SJSA1 (cell line): ENCODE data around the gene ECEL1. TPM values are rescaled to one million over a fixed set of nuclear protein-coding genes. Genes with fewer than 3 reads are reported as not detected.

Source experiments
- DNase-seq, 2 experiments: peaks; one replicate each; pipeline ENCODE4 v3.0.0-alpha.2; 2015 to 2020; ENCODE audit warnings: low spot score in 2 of 2, low read depth in 1 of 2
- H3K27ac ChIP-seq: fragments of 250-450 bp; sonication (Bioruptor Pico); 2 replicates; pipeline ENCODE4 v1.5.1; 2020; ENCODE audit warnings: mild to moderate bottlenecking, moderate library complexity
- H3K27me3 ChIP-seq: fragments of 250-450 bp; sonication (Bioruptor Pico); replicated peaks from 2 replicates; pipeline ENCODE4 v1.5.1; 2020; ENCODE audit warnings: mild to moderate bottlenecking, moderate library complexity
- H3K36me3 ChIP-seq: fragments of 250-450 bp; sonication (Bioruptor Pico); 2 replicates; pipeline ENCODE4 v1.5.1; 2020; ENCODE audit warnings: mild to moderate bottlenecking
- H3K4me1 ChIP-seq: fragments of 250-450 bp; sonication (Bioruptor Pico); replicated peaks from 2 replicates; pipeline ENCODE4 v1.6.1; 2021; ENCODE audit warnings: mild to moderate bottlenecking
- H3K4me3 ChIP-seq: fragments of 250-450 bp; sonication (Bioruptor Pico); 2 replicates; pipeline ENCODE4 v1.5.1; 2020; ENCODE audit warnings: mild to moderate bottlenecking
- H3K9me3 ChIP-seq: fragments of 250-450 bp; sonication (Bioruptor Pico); replicated peaks from 2 replicates; pipeline ENCODE4 v1.5.1; 2020; ENCODE audit warnings: mild to moderate bottlenecking
- total RNA-seq: library from RNA; depleted of rRNA; stranded (reverse); fragments of >200 nt; shearing (Covaris generic); gene quantifications from 2 replicates; pipeline ENCODE4 v1.2.3, GENCODE V29; 2014

The ECEL1 gene
- total RNA-seq, 1 experiment from 2014 or later: not detected

- no peaks in the 10 kb centered on the region; the same call in 1 of the 2 replicates for H3K4me1 ChIP-seq
- H3K4me3 ChIP-seq: no peak overlapping the region
- H3K27me3 ChIP-seq: peaks cover 42% of the 10 kb centered on the region
These were observed 13.7 kb upstream of the ECEL1 start for GRCh38 chr2:232501331-232501771.

DNA sequence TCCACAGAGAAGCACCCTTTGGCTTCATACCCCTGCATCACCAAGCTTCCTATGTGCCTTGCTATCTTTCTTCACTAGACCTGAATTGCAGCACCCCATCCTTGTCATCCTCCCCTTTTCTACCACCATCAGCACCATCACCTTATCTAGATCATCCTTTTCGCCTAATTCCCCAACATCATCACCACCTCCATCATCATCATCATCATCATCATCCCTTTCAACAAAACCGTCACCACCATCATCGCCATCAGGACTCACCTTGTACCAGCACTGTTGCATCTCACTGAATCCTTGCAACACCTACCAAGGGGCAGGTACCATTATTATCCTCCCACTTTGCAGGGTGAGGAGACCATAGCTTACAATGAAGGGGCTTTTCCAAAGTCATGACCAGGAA, 10.8 kb upstream of the ECEL1 start:
- H3K27ac ChIP-seq: no peak overlapping the region
- no peak overlapping the region for H3K4me3 ChIP-seq
- no peaks in the 10 kb centered on the region for H3K9me3 ChIP-seq
- H3K27me3 ChIP-seq: peaks cover 23% of the 10 kb centered on the region
- no peaks in the 10 kb centered on the region for H3K36me3 ChIP-seq
- no peak for DNase-seq
- H3K4me1 ChIP-seq: no peaks in the 10 kb centered on the region; the same call in 1 of the 2 replicates

More at GRCh38 chr2:232501331-232501771, 13.7 kb upstream of the ECEL1 start:
- Histone ChIP-seq H3K9me3 (no peaks in the 10 kb centered on the region), H3K27ac (no peak overlapping the region), H3K36me3 (no peaks in the 10 kb centered on the region)
- DNase-seq: no peak

- no peaks in the 10 kb centered on the region for H3K36me3 ChIP-seq
- no peaks in the 10 kb centered on the region for H3K4me1 ChIP-seq
- H3K27ac ChIP-seq: no peak overlapping the region
- no peaks in the 10 kb centered on the region for H3K9me3 ChIP-seq
- peaks cover 21% of the 10 kb centered on the region for H3K27me3 ChIP-seq
- no peak overlapping the region for H3K4me3 ChIP-seq
- DNase-seq: no peak
These were observed 9.7 kb upstream of the ECEL1 start for GRCh38 chr2:232497348-232497747.

DNA sequence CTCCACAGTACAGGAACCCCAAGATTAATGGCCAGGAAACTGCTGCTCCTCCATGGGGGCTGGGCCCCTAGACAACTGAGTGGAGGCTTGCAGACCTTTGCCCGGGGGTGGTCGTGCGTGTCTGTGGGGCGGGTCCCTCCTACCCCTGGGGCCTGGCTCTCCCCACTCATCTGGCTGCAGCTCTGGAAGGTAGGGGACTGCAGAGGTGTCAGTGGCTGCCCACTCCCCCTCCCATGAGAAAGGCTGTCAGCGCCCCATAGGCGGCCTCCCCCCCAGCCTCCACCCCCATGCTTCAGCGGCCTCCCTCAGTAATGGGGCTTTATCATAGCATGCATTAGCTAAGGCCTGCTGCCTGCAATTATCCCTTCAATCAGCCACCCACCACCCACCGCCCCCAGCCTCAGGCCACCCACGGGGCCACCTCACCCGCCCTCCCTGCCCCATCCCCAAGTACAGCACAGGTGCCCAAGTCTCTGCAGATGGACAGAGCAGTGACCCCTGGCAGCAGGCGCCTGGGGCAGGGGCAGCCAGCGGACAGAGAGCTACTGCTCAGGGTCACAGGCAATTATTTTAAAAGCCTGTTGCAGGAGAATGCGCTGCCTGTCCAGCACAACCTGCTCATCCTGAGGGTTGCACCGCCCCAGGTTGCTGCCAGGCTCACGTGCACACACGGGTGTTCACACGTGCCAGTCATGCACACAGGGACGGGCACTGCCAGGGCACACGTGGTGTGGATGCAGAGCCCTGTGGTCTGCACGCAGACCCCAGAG, 9.1 kb upstream of the ECEL1 start:
- no peak for DNase-seq
- H3K27me3 ChIP-seq: peaks cover 22% of the 10 kb centered on the region
- H3K27ac ChIP-seq: no peak overlapping the region
- no peaks in the 10 kb centered on the region for H3K9me3 ChIP-seq
- no peak overlapping the region for H3K4me3 ChIP-seq
- H3K36me3 ChIP-seq: no peaks in the 10 kb centered on the region
- no peaks in the 10 kb centered on the region for H3K4me1 ChIP-seq

- H3K36me3 ChIP-seq: no peaks in the 10 kb centered on the region
- H3K4me3 ChIP-seq: no peak overlapping the region
- no peak overlapping the region for H3K27ac ChIP-seq
- H3K4me1 ChIP-seq: no peaks in the 10 kb centered on the region
- H3K9me3 ChIP-seq: no peaks in the 10 kb centered on the region
- peaks cover 18% of the 10 kb centered on the region for H3K27me3 ChIP-seq
- no peak for DNase-seq
These were observed 7.7 kb upstream of the ECEL1 start for GRCh38 chr2:232495292-232495691.

- H3K27me3 ChIP-seq: peaks cover 18% of the 10 kb centered on the region
- no peaks in the 10 kb centered on the region for H3K36me3 ChIP-seq
- H3K4me3 ChIP-seq: no peak overlapping the region
- no peak overlapping the region for H3K27ac ChIP-seq
- DNase-seq: no peak
- H3K4me1 ChIP-seq: no peaks in the 10 kb centered on the region
- H3K9me3 ChIP-seq: no peaks in the 10 kb centered on the region
These were observed 6.9 kb upstream of the ECEL1 start for GRCh38 chr2:232494542-232494941.

GRCh38 chr2:232493701-232494474, 6.3 kb upstream of the ECEL1 start:
- Histone ChIP-seq H3K27ac (no peak overlapping the region), H3K4me3 (no peak overlapping the region), H3K9me3 (no peaks in the 10 kb centered on the region), H3K4me1 (no peaks in the 10 kb centered on the region), H3K36me3 (no peaks in the 10 kb centered on the region), H3K27me3 (peaks cover 20% of the 10 kb centered on the region)
- no peak for DNase-seq

DNA sequence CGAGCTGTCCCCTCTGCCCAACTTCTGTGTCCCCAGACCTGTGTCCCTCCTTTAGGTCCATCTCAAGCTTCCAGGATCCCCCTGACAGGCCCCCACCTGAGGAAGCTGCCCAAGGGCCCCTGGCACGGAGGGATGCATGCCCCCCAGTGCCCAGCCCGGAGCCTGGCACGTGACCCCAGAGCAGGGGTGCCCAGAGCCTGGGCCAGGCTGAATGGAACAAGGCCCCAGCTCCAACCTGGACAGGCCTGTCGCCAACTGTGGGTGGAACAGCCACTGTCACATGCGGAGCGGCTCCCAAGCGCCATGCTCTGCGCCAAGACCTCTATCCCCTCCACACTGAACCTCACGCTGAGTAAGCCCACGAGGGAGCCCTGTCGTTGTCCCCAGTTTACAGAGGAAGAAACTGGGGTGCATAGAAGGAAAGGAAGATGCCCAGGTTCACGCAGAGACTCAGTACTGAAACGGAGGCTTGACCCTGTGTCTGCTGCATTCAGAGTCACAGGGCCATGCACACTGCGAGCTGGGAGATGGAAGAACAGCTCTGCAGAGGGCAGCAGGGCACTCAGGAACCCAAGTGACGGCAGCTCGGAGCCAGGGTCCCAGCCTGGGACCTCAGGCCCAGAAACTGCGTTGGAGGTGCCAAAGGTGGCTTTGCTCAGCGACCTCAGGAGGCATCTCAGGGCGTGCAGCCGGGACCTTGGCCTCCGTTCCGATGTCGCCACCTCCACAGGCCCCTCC, 5.5 kb upstream of the ECEL1 start:
- no peaks in the 10 kb centered on the region for H3K36me3 ChIP-seq
- H3K9me3 ChIP-seq: no peaks in the 10 kb centered on the region
- H3K4me3 ChIP-seq: no peak overlapping the region
- H3K4me1 ChIP-seq: no peaks in the 10 kb centered on the region
- peaks cover 28% of the 10 kb centered on the region for H3K27me3 ChIP-seq
- no peak for DNase-seq
- no peak overlapping the region for H3K27ac ChIP-seq

- no peaks in the 10 kb centered on the region for H3K36me3 ChIP-seq
- DNase-seq: no peak
- 0 out of 2 replicates have a peak, but pooled peaks cover under 1% of the 10 kb centered on the region for H3K4me1 ChIP-seq
- peaks cover 34% of the 10 kb centered on the region for H3K27me3 ChIP-seq
- H3K4me3 ChIP-seq: no peak overlapping the region
- H3K9me3 ChIP-seq: no peaks in the 10 kb centered on the region
- no peak overlapping the region for H3K27ac ChIP-seq
These were observed 4.7 kb upstream of the ECEL1 start for GRCh38 chr2:232492236-232492848.

DNA sequence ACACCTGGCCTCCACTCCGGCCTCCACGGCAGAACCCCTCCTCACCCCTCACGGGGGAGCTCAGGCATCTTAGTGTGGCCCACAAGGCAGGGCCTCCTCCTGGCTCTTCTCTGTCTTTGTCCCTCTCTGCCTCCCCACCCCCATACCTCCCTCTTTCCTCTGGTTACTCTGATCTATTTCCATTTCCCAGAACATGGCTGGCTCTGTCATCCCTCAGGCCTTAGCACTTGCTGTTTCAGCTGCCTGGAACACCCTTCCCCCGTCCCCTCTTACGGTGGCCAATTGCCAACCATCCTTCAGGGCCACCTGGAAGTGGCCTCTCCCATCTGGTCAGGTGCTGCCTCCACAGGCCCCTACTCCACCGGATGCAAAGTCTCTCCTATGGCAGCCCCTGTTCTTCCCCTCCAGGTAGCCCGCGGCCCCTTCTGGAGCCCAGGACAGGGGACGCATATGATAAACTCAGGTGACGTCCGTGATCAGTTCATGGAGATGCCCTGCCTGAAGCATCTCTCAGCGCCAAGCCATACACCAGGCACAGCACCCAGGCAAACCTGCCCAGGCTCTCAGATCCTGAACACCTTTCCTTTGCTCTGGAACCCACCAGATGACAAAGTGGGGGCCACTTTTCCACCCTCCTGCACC, 3.6 kb upstream of the ECEL1 start:
- Histone ChIP-seq H3K4me1 (0 out of 2 replicates have a peak, but pooled peaks cover 4% of the 10 kb centered on the region), H3K9me3 (no peaks in the 10 kb centered on the region), H3K27me3 (peaks cover 45% of the 10 kb centered on the region), H3K27ac (no peak overlapping the region), H3K36me3 (no peaks in the 10 kb centered on the region), H3K4me3 (no peak overlapping the region)
- DNase-seq: no peak

- H3K27ac ChIP-seq: no peak overlapping the region
- peaks cover 52% of the 10 kb centered on the region for H3K27me3 ChIP-seq
- DNase-seq: no peak
- H3K4me3 ChIP-seq: no peak overlapping the region
- H3K9me3 ChIP-seq: no peaks in the 10 kb centered on the region
- 0 out of 2 replicates have a peak, but pooled peaks cover 4% of the 10 kb centered on the region for H3K4me1 ChIP-seq
- no peaks in the 10 kb centered on the region for H3K36me3 ChIP-seq
These were observed 2.8 kb upstream of the ECEL1 start for GRCh38 chr2:232490221-232491138.

GRCh38 chr2:232489516-232490220, 2.0 kb upstream of the ECEL1 start:
- no peak for DNase-seq
- Histone ChIP-seq H3K36me3 (no peaks in the 10 kb centered on the region), H3K9me3 (no peaks in the 10 kb centered on the region), H3K4me1 (0 out of 2 replicates have a peak, but pooled peaks cover 4% of the 10 kb centered on the region), H3K27me3 (peaks cover 57% of the 10 kb centered on the region), H3K27ac (no peak overlapping the region), H3K4me3 (no peak overlapping the region)
